Stimulated activated CD4-positive, alpha-beta T cell treated with anti-CD3 and anti-CD28 coated beads, TNF-alpha, amount 100 ng/mL, for 1 hour (primary cell): ENCODE measurements around the gene HTR4.
"Not testable (repeated sequence)": the region's sequence is repeated elsewhere in the genome, so short reads cannot be mapped to it uniquely, and the experiment has no call there.

ENCODE experiments used
- DNase-seq, 3 donors: peaks; one replicate each; pipeline ENCODE4 v3.0.0-alpha.2; 2020; ENCODE audit warnings: low read depth in 3 of 3, low spot score in 1 of 3

The HTR4 gene

GRCh38 chr5:148653836-148654781, at the start of gene HTR4:
HTR4 (minus strand) TSS chr5:148654527; CDS start chr5:148637014, 17,513 bp downstream.
- DNase-seq = no peak

- no peak for DNase-seq
Measured at GRCh38 chr5:148702019-148702596, 47.8 kb upstream of the HTR4 start.

- no peak for DNase-seq
Measured at GRCh38 chr5:148699028-148699427, 44.7 kb upstream of the HTR4 start.

GRCh38 chr5:148697809-148698196, 43.5 kb upstream of the HTR4 start:
- DNase-seq = no peak

- no peak for DNase-seq
Measured at GRCh38 chr5:148697180-148697808, 43.0 kb upstream of the HTR4 start.

- no peak for DNase-seq
Measured at GRCh38 chr5:148696187-148697036, 42.1 kb upstream of the HTR4 start.

GRCh38 chr5:148690945-148691344, 36.6 kb upstream of the HTR4 start:
- DNase-seq = no peak

- DNase-seq = no peak
Measured at GRCh38 chr5:148688787-148689186, 34.5 kb upstream of the HTR4 start.

- DNase-seq = no peak
Measured at GRCh38 chr5:148687871-148688270, 33.5 kb upstream of the HTR4 start.

- DNase-seq = no peak
Measured at GRCh38 chr5:148687427-148687826, 33.1 kb upstream of the HTR4 start.

GRCh38 chr5:148686660-148687059, 32.3 kb upstream of the HTR4 start:
- no peak for DNase-seq

- no peak for DNase-seq
Measured at GRCh38 chr5:148685520-148686134, 31.3 kb upstream of the HTR4 start.

GRCh38 chr5:148684528-148684927, 30.2 kb upstream of the HTR4 start:
- no peak for DNase-seq

GRCh38 chr5:148683651-148684050, 29.3 kb upstream of the HTR4 start:
- DNase-seq = no peak

GRCh38 chr5:148682058-148683026, 28.0 kb upstream of the HTR4 start:
- DNase-seq = no peak

GRCh38 chr5:148681157-148682057, 27.1 kb upstream of the HTR4 start:
- DNase-seq = no peak

GRCh38 chr5:148673704-148674103, 19.4 kb upstream of the HTR4 start:
- DNase-seq = not testable (repeated sequence)

GRCh38 chr5:148666353-148666752, 12.0 kb upstream of the HTR4 start:
- no peak for DNase-seq
